Measurements from ENCODE around the gene MARCKS. TPM values are rescaled to one million over a fixed set of nuclear protein-coding genes. Genes with fewer than 3 reads are reported as not detected.

MARCKS gene
- total RNA-seq, 3 donors from 2014 or later (not counting 1 experiment from before 2014, with no cell fraction given): 2.1 to 9.2 (median 8.6) TPM

- intact Hi-C loops (cut with micrococcal nuclease): loop anchor here (2.0 to 5.0 kb wide), 2 partner anchors 551 to 1677 kb away; no protein-coding TSS in a partner anchor
- peaks cover 5 to 6% of the 10 kb centered on the region in 2 donors for H3K4me1 Mint-ChIP-seq
Measured at GRCh38 chr6:113857556-113858479, 673 bp downstream of the MARCKS start.

GRCh38 chr6:113858480-113859348, 1.6 kb downstream of the MARCKS start:
- under 1% methylated on average over 67 of the region's 67 CpGs for WGBS (ENCODE audit: insufficient coverage)
- Histone ChIP-seq H3K9me3 (ENCODE audit: control insufficient read depth, insufficient read depth, low read length) (peaks cover 3% of the 10 kb centered on the region), H3K27me3 (ENCODE audit: control insufficient read depth, insufficient read depth, low read length) (peaks cover 53% of the 10 kb centered on the region), H3K36me3 (ENCODE audit: control insufficient read depth, insufficient read depth, low read length) (no peaks in the 10 kb centered on the region), H3K4me3 (ENCODE audit: low read length) (peak overlapping the region; percentile 51), H3K27ac (ENCODE audit: low read length) (peak overlapping the region; percentile 78), H3K4me1 (ENCODE audit: control insufficient read depth, insufficient read depth, low read length) (peaks cover 48% of the 10 kb centered on the region)
- peak; percentile 88 to 95 (median 90) for ATAC-seq
- Mint-ChIP-seq H3K27ac (peak overlapping the region in 1 of 2 donors; percentile 48), H3K27me3 (ENCODE audit: low read depth in 2 of 2) (peaks cover 26 to 36% of the 10 kb centered on the region in 2 donors), H3K4me1 (peaks cover 5 to 6% of the 10 kb centered on the region in 2 donors), H3K9me3 (peaks cover 0 to 4% of the 10 kb centered on the region in 2 donors), H3K36me3 (peaks cover 7% of the 10 kb centered on the region), H3K4me3 (peak overlapping the region; percentile 9)
- peak; percentile 79 for TF ChIP-seq CTCF (IDR thresholded peaks at IDR 0.05)
- peak; percentile 77 to 85 for DNase-seq
- intact Hi-C loops (cut with micrococcal nuclease): loop anchor here (2.0 to 5.0 kb wide), 2 partner anchors 551 to 1678 kb away; no protein-coding TSS in a partner anchor

More at GRCh38 chr6:113857556-113858479, 673 bp downstream of the MARCKS start:
- peak overlapping the region in 1 of 2 donors; percentile 48 for H3K27ac Mint-ChIP-seq
- no peak for ATAC-seq
- H3K9me3 Mint-ChIP-seq: peaks cover 0 to 5% of the 10 kb centered on the region in 2 donors
- H3K4me3 Mint-ChIP-seq: no peak overlapping the region
- 2% methylated on average over 40 of the region's 43 CpGs for WGBS (ENCODE audit: insufficient coverage)
- peak overlapping the region; percentile 78 for H3K27ac ChIP-seq (ENCODE audit: low read length)
- no peaks in the 10 kb centered on the region for H3K36me3 ChIP-seq (ENCODE audit: control insufficient read depth, insufficient read depth, low read length)
- peaks cover 7% of the 10 kb centered on the region for H3K36me3 Mint-ChIP-seq
- H3K4me3 ChIP-seq (ENCODE audit: low read length): peak overlapping the region; percentile 51
- H3K27me3 ChIP-seq (ENCODE audit: control insufficient read depth, insufficient read depth, low read length): peaks cover 56% of the 10 kb centered on the region
- TF ChIP-seq CTCF (IDR thresholded peaks at IDR 0.05): no peak
- DNase-seq: peak in 1 of 2 donors; percentile 31
- peaks cover 48% of the 10 kb centered on the region for H3K4me1 ChIP-seq (ENCODE audit: control insufficient read depth, insufficient read depth, low read length)
- peaks cover 32 to 45% of the 10 kb centered on the region in 2 donors for H3K27me3 Mint-ChIP-seq (ENCODE audit: low read depth in 2 of 2)
- peaks cover 3% of the 10 kb centered on the region for H3K9me3 ChIP-seq (ENCODE audit: control insufficient read depth, insufficient read depth, low read length)

GRCh38 chr6:113859349-113860180, 2.4 kb downstream of the MARCKS start:
- peaks cover 25 to 28% of the 10 kb centered on the region in 2 donors for H3K27me3 Mint-ChIP-seq (ENCODE audit: low read depth in 2 of 2)
- H3K27ac ChIP-seq (ENCODE audit: low read length): no peak overlapping the region
- ATAC-seq (no peak), DNase-seq (no peak)
- H3K9me3 ChIP-seq (ENCODE audit: control insufficient read depth, insufficient read depth, low read length): peaks cover 3% of the 10 kb centered on the region
- peaks cover 5 to 6% of the 10 kb centered on the region in 2 donors for H3K4me1 Mint-ChIP-seq
- WGBS (ENCODE audit: insufficient coverage): 56% methylated on average over 89 of the region's 90 CpGs
- H3K36me3 ChIP-seq (ENCODE audit: control insufficient read depth, insufficient read depth, low read length): no peaks in the 10 kb centered on the region
- peaks cover 7% of the 10 kb centered on the region for H3K36me3 Mint-ChIP-seq
- H3K4me3 Mint-ChIP-seq: peak overlapping the region; percentile 9
- TF ChIP-seq CTCF (IDR thresholded peaks at IDR 0.05): no peak
- peaks cover 0 to 4% of the 10 kb centered on the region in 2 donors for H3K9me3 Mint-ChIP-seq
- intact Hi-C loops (cut with micrococcal nuclease): loop anchor here (2.0 to 5.0 kb wide), 2 partner anchors 552 to 1679 kb away; no protein-coding TSS in a partner anchor
- H3K27me3 ChIP-seq (ENCODE audit: control insufficient read depth, insufficient read depth, low read length): peaks cover 47% of the 10 kb centered on the region
- no peak overlapping the region for H3K27ac Mint-ChIP-seq
- peaks cover 45% of the 10 kb centered on the region for H3K4me1 ChIP-seq (ENCODE audit: control insufficient read depth, insufficient read depth, low read length)
- H3K4me3 ChIP-seq (ENCODE audit: low read length): peak overlapping the region; percentile 11
